H9 (cell line): ENCODE measurements around the gene GAN. TPM values are rescaled to one million over a fixed set of nuclear protein-coding genes. Genes with fewer than 3 reads are reported as not detected.

Source experiments
- DNase-seq: peaks from one replicate; pipeline ENCODE4 v3.0.0-alpha.2; 2017
- H2AFZ ChIP-seq: one replicate; pipeline ENCODE4 v1.6.1; 2013; ENCODE audit warnings: mild to moderate bottlenecking, low read length, control low read depth, moderate library complexity
- H2AK5ac ChIP-seq: 2 replicates; pipeline ENCODE4 v1.6.1; 2013; ENCODE audit warnings: low read length, control low read depth, mixed read lengths; ENCODE audit not compliant: insufficient read length
- H2BK120ac ChIP-seq: one replicate; pipeline ENCODE4 v1.6.1; 2013; ENCODE audit warnings: low read depth, mild to moderate bottlenecking, low read length, control low read depth, inconsistent platforms; ENCODE audit not compliant: poor library complexity, severe bottlenecking
- H2BK12ac ChIP-seq: 2 replicates; pipeline ENCODE4 v1.6.1; 2013; ENCODE audit warnings: low read length, control low read depth, mixed read lengths, low read depth; ENCODE audit not compliant: insufficient read length
- H2BK15ac ChIP-seq: 2 replicates; pipeline ENCODE4 v1.6.1; 2013; ENCODE audit warnings: low read depth, low read length, control low read depth
- H2BK20ac ChIP-seq: one replicate; pipeline ENCODE4 v1.6.1; 2013; ENCODE audit warnings: low read depth, mild to moderate bottlenecking, low read length, control low read depth, inconsistent platforms; ENCODE audit not compliant: poor library complexity, severe bottlenecking
- H2BK5ac ChIP-seq: 2 replicates; pipeline ENCODE4 v1.6.1; 2013; ENCODE audit warnings: low read length, control low read depth, mixed read lengths; ENCODE audit not compliant: insufficient read length
- H3K14ac ChIP-seq: 2 replicates; pipeline ENCODE4 v1.6.1; 2013; ENCODE audit warnings: low read length, control low read depth; ENCODE audit not compliant: insufficient read depth
- H3K18ac ChIP-seq: 2 replicates; pipeline ENCODE4 v1.6.1; 2013; ENCODE audit warnings: low read depth, mild to moderate bottlenecking, mixed read lengths, low read length, control low read depth; ENCODE audit not compliant: insufficient read length
- H3K23ac ChIP-seq: 2 replicates; pipeline ENCODE4 v1.6.1; 2013; ENCODE audit warnings: low read length, control low read depth, mixed read lengths, low read depth; ENCODE audit not compliant: insufficient read length
- H3K23me2 ChIP-seq: 2 replicates; pipeline ENCODE4 v1.6.1; 2013; ENCODE audit warnings: low read depth, mild to moderate bottlenecking, mixed read lengths, low read length, control low read depth; ENCODE audit not compliant: insufficient read length, poor library complexity, severe bottlenecking
- H3K27ac ChIP-seq: 2 replicates; pipeline ENCODE4 v1.5.1; 2013; ENCODE audit warnings: low read length, control low read depth, mixed read lengths, low read depth; ENCODE audit not compliant: insufficient read length
- H3K27me3 ChIP-seq: 2 replicates; pipeline ENCODE4 v1.6.1; 2013; ENCODE audit warnings: low read length, control low read depth, inconsistent platforms; ENCODE audit not compliant: insufficient read depth
- H3K4ac ChIP-seq: 2 replicates; pipeline ENCODE4 v1.6.1; 2013; ENCODE audit warnings: low read depth, mild to moderate bottlenecking, control low read depth, inconsistent platforms, low read length, moderate library complexity
- H3K4me1 ChIP-seq: 2 replicates; pipeline ENCODE4 v1.6.1; 2013; ENCODE audit warnings: low read length, control low read depth, inconsistent platforms; ENCODE audit not compliant: insufficient read depth
- H3K4me2 ChIP-seq: 2 replicates; pipeline ENCODE4 v1.6.1; 2013; ENCODE audit warnings: low read length, control low read depth, mixed read lengths; ENCODE audit not compliant: insufficient read length, insufficient read depth
- H3K56ac ChIP-seq: 2 replicates; pipeline ENCODE4 v1.6.1; 2013; ENCODE audit warnings: low read depth, mild to moderate bottlenecking, mixed read lengths, low read length, control low read depth; ENCODE audit not compliant: insufficient read length
- H3K79me1 ChIP-seq: 2 replicates; pipeline ENCODE4 v1.6.1; 2013; ENCODE audit warnings: low read depth, mild to moderate bottlenecking, moderate library complexity, low read length, control low read depth, inconsistent platforms; ENCODE audit not compliant: insufficient read depth, poor library complexity, severe bottlenecking
- H3K79me2 ChIP-seq: 2 replicates; pipeline ENCODE4 v1.6.1; 2013; ENCODE audit warnings: low read length, control low read depth, inconsistent platforms; ENCODE audit not compliant: insufficient read depth
- H3K9ac ChIP-seq: 2 replicates; pipeline ENCODE4 v1.6.1; 2013; ENCODE audit warnings: low read length, control low read depth, mixed read lengths; ENCODE audit not compliant: insufficient read length; ENCODE audit errors: extremely low read depth
- H3K9me3 ChIP-seq: one replicate; pipeline ENCODE4 v1.6.1; 2013; ENCODE audit warnings: low read depth, low read length, inconsistent platforms; ENCODE audit not compliant: control insufficient read depth
- H3T11ph ChIP-seq: one replicate; pipeline ENCODE4 v1.6.1; 2013; ENCODE audit warnings: mild to moderate bottlenecking, low read length, control low read depth, inconsistent platforms
- H4K20me1 ChIP-seq: one replicate; pipeline ENCODE4 v1.6.1; 2013; ENCODE audit not compliant: control insufficient read depth, insufficient read length, insufficient read depth
- H4K5ac ChIP-seq: 2 replicates; pipeline ENCODE4 v1.6.1; 2013; ENCODE audit warnings: low read depth, mild to moderate bottlenecking, mixed read lengths, low read length, control low read depth; ENCODE audit not compliant: insufficient read length
- H4K8ac ChIP-seq: replicated peaks from 2 replicates; pipeline ENCODE4 v1.6.1; 2013; ENCODE audit warnings: low read length, control low read depth, mixed read lengths, low read depth; ENCODE audit not compliant: insufficient read length
- H4K91ac ChIP-seq: 2 replicates; pipeline ENCODE4 v1.6.1; 2013; ENCODE audit warnings: low read depth, mild to moderate bottlenecking, moderate library complexity, mixed read lengths, low read length, control low read depth; ENCODE audit not compliant: insufficient read length
- H3K27ac Mint-ChIP-seq, 3 experiments: 2 replicates in 2 of 3; 3 replicates in 1 of 3; pipeline ENCODE4 v1.8.0; 2020 to 2021; ENCODE audit warnings: mixed read lengths in 3 of 3, mild to moderate bottlenecking in 1 of 3, moderate library complexity in 1 of 3
- H3K27me3 Mint-ChIP-seq: 2 replicates; pipeline ENCODE4 v1.8.0; 2021; ENCODE audit warnings: low read depth, mild to moderate bottlenecking, moderate library complexity, mixed read lengths
- H3K36me3 Mint-ChIP-seq, 3 experiments: 2 replicates in 2 of 3; 3 replicates in 1 of 3; pipeline ENCODE4 v1.8.0; 2020 to 2021; ENCODE audit warnings: low read depth in 3 of 3, mixed read lengths in 3 of 3; ENCODE audit not compliant: insufficient read depth in 1 of 3
- H3K4me1 Mint-ChIP-seq, 2 experiments: 2 replicates each; pipeline ENCODE4 v1.8.0; 2020; ENCODE audit warnings: mixed read lengths in 2 of 2
- H3K4me3 Mint-ChIP-seq, 2 experiments: 2 replicates in 1 of 2; 3 replicates in 1 of 2; pipeline ENCODE4 v1.8.0; 2020 to 2021; ENCODE audit warnings: mild to moderate bottlenecking in 2 of 2, mixed read lengths in 2 of 2, moderate library complexity in 1 of 2
- H3K9me3 Mint-ChIP-seq, 2 experiments: 2 replicates in 1 of 2; 3 replicates in 1 of 2; pipeline ENCODE4 v1.8.0; 2020; ENCODE audit warnings: mild to moderate bottlenecking in 2 of 2, mixed read lengths in 2 of 2, moderate library complexity in 1 of 2
- WGBS: extraction: QIAGEN DNeasy Blood & Tissue Kit; methylation state at CpG from one replicate; pipeline ENCODE4 v1.1.7; 2013; ENCODE audit warnings: missing lambda C conversion rate, low lambda C conversion rate, mixed read lengths; ENCODE audit not compliant: insufficient read length; ENCODE audit errors: extremely low coverage; 5-methylcytosine and 5-hydroxymethylcytosine counted together
- total RNA-seq: library from RNA; stranded (reverse); gene quantifications from 2 replicates; pipeline ENCODE4 v1.2.1, GENCODE V29; 2021
- TF ChIP-seq, protein P1 (sequence below): fragments of 200-600 bp; sonication (generic); conservative IDR thresholded peaks from 3 replicates; pipeline ENCODE4 v1.8.0; 2021; ENCODE audit warnings: antibody characterized with exemption, mild to moderate bottlenecking

The GAN gene
- total RNA-seq, 1 experiment from 2014 or later, result 20.9 TPM

DNA sequence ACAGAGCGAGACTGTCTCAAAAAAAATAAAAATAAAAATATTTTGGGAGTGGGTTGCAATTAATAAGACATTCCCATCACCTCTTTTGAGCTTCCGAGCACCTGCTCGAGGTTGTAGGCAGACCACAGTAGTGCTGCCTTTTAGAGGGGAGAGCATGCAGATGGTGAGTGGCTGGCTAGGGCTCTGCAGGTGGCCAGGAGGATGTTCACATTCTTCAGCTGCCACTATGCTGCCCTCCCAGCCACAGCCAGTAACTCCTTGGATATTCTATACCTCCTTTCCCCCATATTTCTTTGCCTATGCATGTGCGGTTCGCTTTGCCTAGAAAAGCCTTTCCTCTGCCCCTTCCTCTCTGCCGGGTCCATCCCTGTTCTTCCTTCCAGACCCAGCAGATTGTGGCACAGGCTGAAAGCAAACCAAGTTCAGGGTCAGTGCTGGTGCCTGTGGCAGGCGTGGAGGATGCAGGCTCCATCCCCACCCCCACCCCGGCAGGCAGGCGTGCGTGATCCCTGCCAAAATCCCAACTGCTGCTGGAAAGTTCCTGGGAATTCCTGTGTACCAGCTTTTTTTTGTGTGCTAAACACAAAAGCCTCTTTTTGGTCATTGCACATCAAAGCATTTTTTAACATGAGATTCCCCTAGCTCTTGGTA is 96.0 kb downstream of the GAN start:
- H4K8ac ChIP-seq, result no peak overlapping the region
- no peaks in the 10 kb centered on the region for H3K23me2 ChIP-seq
- peaks cover 19 to 22% of the 10 kb centered on the region in 2 experiments for H3K4me1 Mint-ChIP-seq
- no peaks in the 10 kb centered on the region for H3K9me3 ChIP-seq
- no peak overlapping the region; the same call in 1 of the 2 replicates for H3K14ac ChIP-seq
- H3K4me3 Mint-ChIP-seq, result peak overlapping the region in 1 of 2 experiments; percentile 18; a peak in 2 of 5 replicates
- H3K27me3 ChIP-seq, result no peaks in the 10 kb centered on the region
- no peaks in the 10 kb centered on the region for H3K79me2 ChIP-seq
- TF ChIP-seq, protein P1, sequence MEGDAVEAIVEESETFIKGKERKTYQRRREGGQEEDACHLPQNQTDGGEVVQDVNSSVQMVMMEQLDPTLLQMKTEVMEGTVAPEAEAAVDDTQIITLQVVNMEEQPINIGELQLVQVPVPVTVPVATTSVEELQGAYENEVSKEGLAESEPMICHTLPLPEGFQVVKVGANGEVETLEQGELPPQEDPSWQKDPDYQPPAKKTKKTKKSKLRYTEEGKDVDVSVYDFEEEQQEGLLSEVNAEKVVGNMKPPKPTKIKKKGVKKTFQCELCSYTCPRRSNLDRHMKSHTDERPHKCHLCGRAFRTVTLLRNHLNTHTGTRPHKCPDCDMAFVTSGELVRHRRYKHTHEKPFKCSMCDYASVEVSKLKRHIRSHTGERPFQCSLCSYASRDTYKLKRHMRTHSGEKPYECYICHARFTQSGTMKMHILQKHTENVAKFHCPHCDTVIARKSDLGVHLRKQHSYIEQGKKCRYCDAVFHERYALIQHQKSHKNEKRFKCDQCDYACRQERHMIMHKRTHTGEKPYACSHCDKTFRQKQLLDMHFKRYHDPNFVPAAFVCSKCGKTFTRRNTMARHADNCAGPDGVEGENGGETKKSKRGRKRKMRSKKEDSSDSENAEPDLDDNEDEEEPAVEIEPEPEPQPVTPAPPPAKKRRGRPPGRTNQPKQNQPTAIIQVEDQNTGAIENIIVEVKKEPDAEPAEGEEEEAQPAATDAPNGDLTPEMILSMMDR, result no peak
- no peak overlapping the region for H2BK15ac ChIP-seq
- no peak overlapping the region for H3K4ac ChIP-seq
- H3K27ac ChIP-seq, result no peak overlapping the region
- H3K9ac ChIP-seq, result no peak overlapping the region
- H4K20me1 ChIP-seq, result no peaks in the 10 kb centered on the region
- H3K79me1 ChIP-seq, result no peaks in the 10 kb centered on the region
- H3K18ac ChIP-seq, result no peak overlapping the region
- H2AK5ac ChIP-seq, result no peak overlapping the region
- H3K9me3 Mint-ChIP-seq, result no peaks in the 10 kb centered on the region; a peak in 1 of 5 replicates
- WGBS, result no CpG with 5 or more reads among the region's 10 CpGs
- H3K27ac Mint-ChIP-seq, result peak overlapping the region in 2 of 3 experiments; percentile 53 to 70; a peak in 1 of 7 replicates
- no peak overlapping the region for H3K23ac ChIP-seq
- H3T11ph ChIP-seq, result no peak overlapping the region
- H4K5ac ChIP-seq, result no peak overlapping the region
- peak overlapping the region; percentile 7 for H3K4me2 ChIP-seq
- no peak overlapping the region for H2BK120ac ChIP-seq
- no peak overlapping the region for H3K56ac ChIP-seq
- peak; percentile 60 for DNase-seq
- peaks cover 2% of the 10 kb centered on the region; the same call in 1 of the 2 replicates for H3K4me1 ChIP-seq
- no peak overlapping the region for H2BK5ac ChIP-seq
- H2AFZ ChIP-seq, result no peak overlapping the region
- no peak overlapping the region for H4K91ac ChIP-seq
- no peaks in the 10 kb centered on the region for H3K36me3 Mint-ChIP-seq
- H2BK20ac ChIP-seq, result no peak overlapping the region
- H3K27me3 Mint-ChIP-seq, result no peaks in the 10 kb centered on the region; the same call in 1 of the 2 replicates
- H2BK12ac ChIP-seq, result no peak overlapping the region
